Colonic mucosa (tissue), 4 donors: ENCODE measurements around the gene SPCS1. TPM values are rescaled to one million over a fixed set of nuclear protein-coding genes. Genes with fewer than 3 reads are reported as not detected.

Experiments used
- DNase-seq: peaks from one replicate; pipeline ENCODE4 v3.0.0-alpha.2; 2020
- H3K27ac ChIP-seq: fragments of 200-600 bp; one replicate; pipeline ENCODE4 v1.8.0; 2021
- H3K27me3 ChIP-seq: fragments of 200-600 bp; one replicate; pipeline ENCODE4 v1.8.0; 2021
- H3K36me3 ChIP-seq: fragments of 200-600 bp; one replicate; pipeline ENCODE4 v1.8.0; 2021
- H3K4me1 ChIP-seq: fragments of 200-600 bp; one replicate; pipeline ENCODE4 v1.8.0; 2021; ENCODE audit warnings: mild to moderate bottlenecking
- H3K4me3 ChIP-seq: fragments of 200-600 bp; one replicate; pipeline ENCODE4 v1.8.0; 2021
- H3K9ac ChIP-seq, 2 donors: one replicate each; pipeline ENCODE4 v1.7.0; 2013; ENCODE audit warnings: control low read depth in 2 of 2, low read depth in 2 of 2, low read length in 2 of 2
- H3K9me3 ChIP-seq: fragments of 200-600 bp; one replicate; pipeline ENCODE4 v1.8.0; 2021
- CTCF ChIP-seq: fragments of 200-600 bp; IDR thresholded peaks from one replicate; pipeline ENCODE4 v1.8.0; 2022; ENCODE audit warnings: antibody characterized with exemption, mild to moderate bottlenecking
- intact Hi-C: fragments of 100-400 bp; cut with DNase I; formaldehyde crosslinking; loops from one replicate; pipeline ENCODE4 v1.14.1; 2022
- total RNA-seq, 2 donors: library from RNA; stranded (reverse); fragmentation: NEBNext Ultra II Directional in 1 of 2; extraction: Animal tissue kit (Norgen Biotek cat#: 25700) in 1 of 2; gene quantifications; one replicate each; pipeline ENCODE4 v1.2.1, GENCODE V29; 2021
- donor health status: healthy.
- donor health status: DM: no; HTN: no; CAD: no.
- donor health status: DM: no; HTN: no; CAD: no.

SPCS1 gene
- total RNA-seq, 2 donors from 2014 or later: 95.6 to 136 TPM

- Histone ChIP-seq H3K36me3 (peaks cover 4% of the 10 kb centered on the region), H3K4me1 (no peaks in the 10 kb centered on the region), H3K9me3 (no peaks in the 10 kb centered on the region), H3K9ac (no peak overlapping the region), H3K27ac (no peak overlapping the region), H3K27me3 (no peaks in the 10 kb centered on the region), H3K4me3 (no peak overlapping the region)
- TF ChIP-seq CTCF: no peak
- intact Hi-C loops: loop anchor here (10.0 kb wide), 1 partner anchor 169 kb away; no protein-coding TSS in a partner anchor
- no peak for DNase-seq
Observed at GRCh38 chr3:52756141-52756540, 50.2 kb downstream of the SPCS1 start.

Other genes with a start within 250 kb of the SPCS1 start
- 10 to 100 TPM; 41.1 to 46.5 TPM for gene STAB1, start 210.8 kb upstream of the SPCS1 start, total RNA-seq
- 10 to 100 TPM; 12.5 to 49.1 TPM for gene NT5DC2, start 172.2 kb upstream of the SPCS1 start, total RNA-seq
- 10 to 100 TPM in 1 of 2 donors, 1 to 10 TPM in 1; 9.0 to 11.3 TPM for gene UQCC5, start 169.5 kb upstream of the SPCS1 start, total RNA-seq
- gene PBRM1, start 20.2 kb upstream of the SPCS1 start, total RNA-seq: 10 to 100 TPM; 53.6 to 65.7 TPM
- gene GNL3, start 20.1 kb upstream of the SPCS1 start, total RNA-seq: 10 to 100 TPM; 49.9 to 75.5 TPM
- gene GLT8D1, start 315 bp upstream of the SPCS1 start, total RNA-seq: 10 to 100 TPM; 29.0 to 36.2 TPM
- 10 to 100 TPM; 21.2 to 29.1 TPM for gene NEK4, start 64.8 kb downstream of the SPCS1 start, total RNA-seq
- gene ITIH1, start 71.5 kb downstream of the SPCS1 start, total RNA-seq: under 1 TPM in 1 of 2 donors, not detected in 1; 0.91 TPM
- gene ITIH3, start 88.7 kb downstream of the SPCS1 start, total RNA-seq: under 1 TPM; 0.32 to 0.82 TPM
- gene ITIH4, start 124.6 kb downstream of the SPCS1 start, total RNA-seq: 1 to 10 TPM; 2.1 to 7.3 TPM
- gene MUSTN1, start 128.9 kb downstream of the SPCS1 start, total RNA-seq: 1 to 10 TPM; 1.5 to 3.2 TPM
- gene STIMATE, start 191.4 kb downstream of the SPCS1 start, total RNA-seq: 10 to 100 TPM in 1 of 2 donors, 1 to 10 TPM in 1; 7.4 to 15.3 TPM